GM18505 (cell line): ENCODE measurements around the gene ADORA1.

Source experiments
- ATAC-seq: cut with Tn5 transposase; IDR thresholded peaks from one replicate; pipeline ENCODE4 v1.9.1; 2021; ENCODE audit not compliant: unreplicated experiment
- POLR2A ChIP-seq: IDR thresholded peaks from 4 replicates; pipeline ENCODE4 v1.6.1; 2011; ENCODE audit warnings: borderline replicate concordance; ENCODE audit not compliant: insufficient read depth, insufficient read length; ENCODE audit errors: extremely low read depth

Gene ADORA1

GRCh38 chr1:203130358-203130985 is 2.9 kb downstream of the ADORA1 start:
- TF ChIP-seq POLR2A, result no peak

GRCh38 chr1:203131548-203132200 is 4.1 kb downstream of the ADORA1 start:
- no peak for TF ChIP-seq POLR2A
- ATAC-seq, result no peak

More at GRCh38 chr1:203130358-203130985, 2.9 kb downstream of the ADORA1 start:
- no peak for ATAC-seq

- no peak for ATAC-seq
- TF ChIP-seq POLR2A, result no peak
These were observed 6.6 kb downstream of the ADORA1 start for GRCh38 chr1:203133970-203134725.

- no peak for ATAC-seq
- no peak for TF ChIP-seq POLR2A
These were observed 8.2 kb downstream of the ADORA1 start for GRCh38 chr1:203135636-203136305.

GRCh38 chr1:203136409-203137042 is 9.0 kb downstream of the ADORA1 start:
- TF ChIP-seq POLR2A, result no peak
- ATAC-seq, result no peak

GRCh38 chr1:203137324-203137723 is 9.8 kb downstream of the ADORA1 start:
- ATAC-seq, result no peak
- no peak for TF ChIP-seq POLR2A

- ATAC-seq, result no peak
- TF ChIP-seq POLR2A, result no peak
These were observed 10.5 kb downstream of the ADORA1 start for GRCh38 chr1:203138066-203138465.

GRCh38 chr1:203139976-203140475 is 12.5 kb downstream of the ADORA1 start:
- no peak for TF ChIP-seq POLR2A
- no peak for ATAC-seq

- TF ChIP-seq POLR2A, result no peak
- ATAC-seq, result no peak
These were observed 13.4 kb downstream of the ADORA1 start for GRCh38 chr1:203140743-203141520.

GRCh38 chr1:203142124-203142523 is 14.6 kb downstream of the ADORA1 start:
- ATAC-seq, result no peak
- TF ChIP-seq POLR2A, result no peak

GRCh38 chr1:203142684-203143408 is 15.3 kb downstream of the ADORA1 start:
- ATAC-seq, result no peak
- no peak for TF ChIP-seq POLR2A
